ENCODE measurements around the gene ELFN1. TPM values are rescaled to one million over a fixed set of nuclear protein-coding genes. Genes with fewer than 3 reads are reported as not detected.

ELFN1 gene
- polyA plus RNA-seq, 1 donor (not counting 4 experiments of a cell fraction or from before 2014, with no cell fraction given), result 0.03 TPM

GRCh38 chr7:1626769-1627168 lies 43.3 kb upstream of the ELFN1 start:
- no peaks in the 10 kb centered on the region for H3K36me3 ChIP-seq (ENCODE audit: control insufficient read depth in 2 of 2, extremely low read depth in 1 of 2, insufficient read depth in 2 of 2, low read length in 2 of 2)
- no peaks in the 10 kb centered on the region for H4K20me1 ChIP-seq (ENCODE audit: control insufficient read depth, extremely low read depth, insufficient read depth, low read length)
- no peak for FAIRE-seq
- dilution Hi-C loops (cut with MboI; ENCODE audit: extremely low pct_ligation_motif_present, low sequenced_read_pairs), result no loop called here
- no peak overlapping the region for H3K4me3 ChIP-seq (ENCODE audit: control insufficient read depth in 2 of 3, extremely low read depth in 1 of 3, insufficient read depth in 2 of 3, low read depth in 1 of 3, low read length in 3 of 3)
- H3K79me2 ChIP-seq (ENCODE audit: control insufficient read depth, insufficient read depth, low read length), result no peaks in the 10 kb centered on the region
- no peak overlapping the region for H3K4me2 ChIP-seq (ENCODE audit: control insufficient read depth, extremely low read depth, insufficient read depth, low read depth, low read length)
- no peaks in the 10 kb centered on the region for H3K9me1 ChIP-seq (ENCODE audit: control insufficient read depth, extremely low read depth, insufficient read depth, low read length)
- H3K9ac ChIP-seq (ENCODE audit: control insufficient read depth, extremely low read depth, insufficient read depth, low read length), result no peak overlapping the region
- H3K27ac ChIP-seq (ENCODE audit: control insufficient read depth, insufficient read depth, low read length), result no peak overlapping the region
- no peaks in the 10 kb centered on the region for H3K9me3 ChIP-seq (ENCODE audit: control insufficient read depth, low read depth, low read length)
- TF ChIP-seq CTCF (optimal IDR thresholded peaks at IDR 0.05 in 1 of 3, IDR thresholded peaks at IDR 0.05 in 1 of 3, conservative IDR thresholded peaks at IDR 0.05 in 1 of 3; ENCODE audit: extremely low read depth in 1 of 3, insufficient read depth in 2 of 3, low read length in 3 of 3) (no peak), EZH2 (IDR thresholded peaks at IDR 0.05; ENCODE audit: low read length) (no peak)
- DNase-seq (ENCODE audit: low read depth, low spot score), result no peak
- H3K4me1 ChIP-seq (ENCODE audit: control insufficient read depth, extremely low read depth, insufficient read depth, low read length), result no peaks in the 10 kb centered on the region
- H2AFZ ChIP-seq (ENCODE audit: control insufficient read depth, low read length), result no peak overlapping the region
- H3K27me3 ChIP-seq (ENCODE audit: control insufficient read depth, extremely low read depth, insufficient read depth, low read length), result no peaks in the 10 kb centered on the region

GRCh38 chr7:1630700-1631336 lies 39.3 kb upstream of the ELFN1 start:
- FAIRE-seq (no peak), DNase-seq (ENCODE audit: low read depth, low spot score) (no peak)
- no peak overlapping the region for H3K4me3 ChIP-seq (ENCODE audit: control insufficient read depth in 2 of 3, extremely low read depth in 1 of 3, insufficient read depth in 2 of 3, low read depth in 1 of 3, low read length in 3 of 3)
- no peak overlapping the region for H3K27ac ChIP-seq (ENCODE audit: control insufficient read depth, insufficient read depth, low read length)
- H3K9me1 ChIP-seq (ENCODE audit: control insufficient read depth, extremely low read depth, insufficient read depth, low read length), result no peaks in the 10 kb centered on the region
- no peaks in the 10 kb centered on the region for H3K9me3 ChIP-seq (ENCODE audit: control insufficient read depth, low read depth, low read length)
- dilution Hi-C loops (cut with MboI; ENCODE audit: extremely low pct_ligation_motif_present, low sequenced_read_pairs), result no loop called here
- no peaks in the 10 kb centered on the region for H4K20me1 ChIP-seq (ENCODE audit: control insufficient read depth, extremely low read depth, insufficient read depth, low read length)
- H3K27me3 ChIP-seq (ENCODE audit: control insufficient read depth, extremely low read depth, insufficient read depth, low read length), result no peaks in the 10 kb centered on the region
- no peak overlapping the region for H3K4me2 ChIP-seq (ENCODE audit: control insufficient read depth, extremely low read depth, insufficient read depth, low read depth, low read length)
- H3K9ac ChIP-seq (ENCODE audit: control insufficient read depth, extremely low read depth, insufficient read depth, low read length), result no peak overlapping the region
- TF ChIP-seq CTCF (optimal IDR thresholded peaks at IDR 0.05 in 1 of 3, IDR thresholded peaks at IDR 0.05 in 1 of 3, conservative IDR thresholded peaks at IDR 0.05 in 1 of 3; ENCODE audit: extremely low read depth in 1 of 3, insufficient read depth in 2 of 3, low read length in 3 of 3) (no peak), EZH2 (IDR thresholded peaks at IDR 0.05; ENCODE audit: low read length) (no peak)
- no peak overlapping the region for H2AFZ ChIP-seq (ENCODE audit: control insufficient read depth, low read length)
- no peaks in the 10 kb centered on the region for H3K79me2 ChIP-seq (ENCODE audit: control insufficient read depth, insufficient read depth, low read length)
- no peaks in the 10 kb centered on the region for H3K36me3 ChIP-seq (ENCODE audit: control insufficient read depth in 2 of 2, extremely low read depth in 1 of 2, insufficient read depth in 2 of 2, low read length in 2 of 2)
- H3K4me1 ChIP-seq (ENCODE audit: control insufficient read depth, extremely low read depth, insufficient read depth, low read length), result no peaks in the 10 kb centered on the region

Measured in keratinocyte (primary cell).